Measurements from ENCODE around the gene ZNF408.

ZNF408 gene

DNA sequence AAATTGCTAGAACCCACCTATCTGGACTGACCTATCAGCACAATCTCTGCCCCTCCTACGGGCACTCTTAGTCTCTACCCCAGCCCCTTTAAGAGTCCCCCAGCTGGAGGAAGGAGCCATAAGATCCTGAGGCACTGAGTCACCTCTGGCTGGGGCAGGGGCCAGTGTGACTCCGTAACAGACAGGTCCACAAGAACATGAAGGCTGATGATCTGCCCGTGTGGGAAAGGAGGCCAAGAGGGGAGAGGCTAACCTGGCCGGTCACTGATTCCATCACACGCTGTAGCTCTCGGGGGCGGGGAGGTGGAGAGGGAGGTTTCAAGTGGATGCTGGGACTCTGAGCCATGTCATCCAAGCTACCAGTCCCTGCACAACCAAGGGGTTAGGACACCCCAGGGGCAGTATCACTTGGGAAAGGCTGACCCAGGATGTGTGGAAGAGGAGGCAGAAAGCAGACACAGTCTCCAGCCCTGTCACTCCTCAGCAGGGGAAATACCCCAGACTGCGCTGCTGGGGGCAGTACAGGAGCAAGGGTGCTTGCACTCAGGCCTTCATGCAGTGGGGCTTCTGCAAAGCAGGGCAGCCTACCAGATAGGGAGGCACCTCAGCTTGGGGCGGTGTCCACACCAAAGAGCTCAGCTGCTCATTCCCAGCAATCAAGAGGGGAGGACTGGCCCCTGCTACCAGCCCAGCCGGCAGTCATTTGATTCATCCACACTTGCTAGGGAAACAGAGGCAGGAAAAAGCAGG, 22.7 kb upstream of the ZNF408 start:
- no peak overlapping the region for H3K27ac ChIP-seq (ENCODE audit: poor library complexity, severe bottlenecking)
- ATAC-seq (ENCODE audit: low read depth), result peak; percentile 12; the same call in 1 of the 3 replicates
- DNase-seq (ENCODE audit: low spot score), result no peak
- TF ChIP-seq, protein P1, sequence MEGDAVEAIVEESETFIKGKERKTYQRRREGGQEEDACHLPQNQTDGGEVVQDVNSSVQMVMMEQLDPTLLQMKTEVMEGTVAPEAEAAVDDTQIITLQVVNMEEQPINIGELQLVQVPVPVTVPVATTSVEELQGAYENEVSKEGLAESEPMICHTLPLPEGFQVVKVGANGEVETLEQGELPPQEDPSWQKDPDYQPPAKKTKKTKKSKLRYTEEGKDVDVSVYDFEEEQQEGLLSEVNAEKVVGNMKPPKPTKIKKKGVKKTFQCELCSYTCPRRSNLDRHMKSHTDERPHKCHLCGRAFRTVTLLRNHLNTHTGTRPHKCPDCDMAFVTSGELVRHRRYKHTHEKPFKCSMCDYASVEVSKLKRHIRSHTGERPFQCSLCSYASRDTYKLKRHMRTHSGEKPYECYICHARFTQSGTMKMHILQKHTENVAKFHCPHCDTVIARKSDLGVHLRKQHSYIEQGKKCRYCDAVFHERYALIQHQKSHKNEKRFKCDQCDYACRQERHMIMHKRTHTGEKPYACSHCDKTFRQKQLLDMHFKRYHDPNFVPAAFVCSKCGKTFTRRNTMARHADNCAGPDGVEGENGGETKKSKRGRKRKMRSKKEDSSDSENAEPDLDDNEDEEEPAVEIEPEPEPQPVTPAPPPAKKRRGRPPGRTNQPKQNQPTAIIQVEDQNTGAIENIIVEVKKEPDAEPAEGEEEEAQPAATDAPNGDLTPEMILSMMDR (IDR thresholded peaks at IDR 0.05; ENCODE audit: poor library complexity, severe bottlenecking), result no peak
- no peak overlapping the region for H3K4me3 ChIP-seq (ENCODE audit: severe bottlenecking)
- H3K4me1 ChIP-seq (ENCODE audit: insufficient read depth, poor library complexity, severe bottlenecking), result peaks cover 10% of the 10 kb centered on the region
- H3K9me3 ChIP-seq (ENCODE audit: severe bottlenecking), result no peaks in the 10 kb centered on the region
- no peaks in the 10 kb centered on the region for H3K27me3 ChIP-seq (ENCODE audit: insufficient read depth, poor library complexity, severe bottlenecking)
- peaks cover 24% of the 10 kb centered on the region for H3K36me3 ChIP-seq (ENCODE audit: low read depth)

- ATAC-seq (ENCODE audit: low read depth), result no peak
- Histone ChIP-seq H3K27me3 (ENCODE audit: insufficient read depth, poor library complexity, severe bottlenecking) (no peaks in the 10 kb centered on the region), H3K4me3 (ENCODE audit: severe bottlenecking) (no peak overlapping the region), H3K36me3 (ENCODE audit: low read depth) (peaks cover 24% of the 10 kb centered on the region), H3K27ac (ENCODE audit: poor library complexity, severe bottlenecking) (no peak overlapping the region), H3K9me3 (ENCODE audit: severe bottlenecking) (no peaks in the 10 kb centered on the region), H3K4me1 (ENCODE audit: insufficient read depth, poor library complexity, severe bottlenecking) (peaks cover 10% of the 10 kb centered on the region)
- no peak for DNase-seq (ENCODE audit: low spot score)
- TF ChIP-seq, protein P1 (IDR thresholded peaks at IDR 0.05; ENCODE audit: poor library complexity, severe bottlenecking), result no peak
Observed at GRCh38 chr11:46678741-46679130, 22.1 kb upstream of the ZNF408 start.

GRCh38 chr11:46679241-46680163, 21.3 kb upstream of the ZNF408 start:
- TF ChIP-seq, protein P1 (IDR thresholded peaks at IDR 0.05; ENCODE audit: poor library complexity, severe bottlenecking), result no peak
- ATAC-seq (ENCODE audit: low read depth) (no peak), DNase-seq (ENCODE audit: low spot score) (no peak)
- H3K27ac ChIP-seq (ENCODE audit: poor library complexity, severe bottlenecking), result no peak overlapping the region
- H3K27me3 ChIP-seq (ENCODE audit: insufficient read depth, poor library complexity, severe bottlenecking), result no peaks in the 10 kb centered on the region
- no peaks in the 10 kb centered on the region for H3K9me3 ChIP-seq (ENCODE audit: severe bottlenecking)
- peaks cover 10% of the 10 kb centered on the region for H3K4me1 ChIP-seq (ENCODE audit: insufficient read depth, poor library complexity, severe bottlenecking)
- H3K36me3 ChIP-seq (ENCODE audit: low read depth), result peaks cover 24% of the 10 kb centered on the region
- no peak overlapping the region for H3K4me3 ChIP-seq (ENCODE audit: severe bottlenecking)

DNA sequence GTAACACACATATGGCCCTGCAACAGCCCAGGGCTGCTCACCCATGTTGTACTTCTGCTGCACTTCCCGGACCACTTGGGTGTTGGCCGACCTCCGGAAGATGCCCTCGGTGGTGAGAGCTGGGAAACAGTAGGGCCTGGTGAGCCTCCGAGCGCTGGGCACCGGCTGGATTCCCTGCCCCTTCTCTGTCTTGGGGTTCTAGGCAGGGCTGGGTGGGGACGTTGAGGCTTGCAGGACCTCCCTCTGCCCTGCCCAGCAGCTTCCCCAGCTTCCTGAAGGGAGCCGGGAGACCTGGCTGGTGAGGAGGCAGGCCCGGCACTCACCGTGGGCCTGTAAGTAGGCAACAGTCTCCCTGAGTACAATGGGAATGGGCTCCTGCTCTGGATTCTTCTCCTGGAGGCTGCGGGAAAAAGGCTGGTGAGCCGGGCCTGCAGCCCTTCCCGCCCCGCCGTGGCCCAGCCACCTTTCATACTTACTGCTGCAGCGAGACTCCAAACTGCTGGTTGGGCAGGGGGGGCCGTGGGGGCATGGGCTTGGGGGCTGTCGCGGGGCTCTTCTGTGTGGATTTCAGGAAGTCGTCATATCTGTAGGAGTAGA, 20.6 kb upstream of the ZNF408 start:
- Histone ChIP-seq H3K4me1 (ENCODE audit: insufficient read depth, poor library complexity, severe bottlenecking) (peaks cover 6% of the 10 kb centered on the region), H3K36me3 (ENCODE audit: low read depth) (peaks cover 24% of the 10 kb centered on the region), H3K4me3 (ENCODE audit: severe bottlenecking) (no peak overlapping the region), H3K27me3 (ENCODE audit: insufficient read depth, poor library complexity, severe bottlenecking) (no peaks in the 10 kb centered on the region), H3K27ac (ENCODE audit: poor library complexity, severe bottlenecking) (no peak overlapping the region), H3K9me3 (ENCODE audit: severe bottlenecking) (no peaks in the 10 kb centered on the region)
- TF ChIP-seq, protein P1 (IDR thresholded peaks at IDR 0.05; ENCODE audit: poor library complexity, severe bottlenecking), result no peak
- ATAC-seq (ENCODE audit: low read depth) (no peak), DNase-seq (ENCODE audit: low spot score) (no peak)

Data from RWPE2 (cell line).